Limb (tissue), 2 donors: ENCODE measurements around the gene MTRF1.
"Not testable (repeated sequence)": the region's sequence is repeated elsewhere in the genome, so short reads cannot be mapped to it uniquely, and the experiment has no call there.

Experiments
- DNase-seq, 2 donors: peaks; one replicate each; pipeline ENCODE4 v3.0.0-alpha.2; 2016; ENCODE audit errors: extremely low spot score in 2 of 2

Gene MTRF1

DNA sequence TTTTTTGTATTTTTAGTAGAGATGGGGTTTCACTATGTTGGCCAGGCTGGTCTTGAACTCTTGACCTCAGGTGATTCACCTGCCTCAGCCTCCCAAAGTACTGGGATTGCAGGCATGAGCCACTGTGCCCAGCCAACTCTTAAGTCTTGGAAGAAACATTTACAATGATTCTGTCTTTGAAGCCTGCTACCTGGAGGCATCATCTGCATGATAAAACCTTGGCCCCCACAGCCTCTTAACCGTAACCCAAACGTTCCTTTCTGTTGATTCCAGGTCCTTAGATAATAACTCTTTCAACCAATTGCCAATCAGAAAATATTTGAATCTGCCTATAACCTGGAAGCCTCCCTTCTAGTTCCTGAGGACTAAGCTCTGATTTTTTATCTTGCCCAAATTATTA lies 15.8 kb upstream of the MTRF1 start:
- DNase-seq = not testable (repeated sequence)

DNA sequence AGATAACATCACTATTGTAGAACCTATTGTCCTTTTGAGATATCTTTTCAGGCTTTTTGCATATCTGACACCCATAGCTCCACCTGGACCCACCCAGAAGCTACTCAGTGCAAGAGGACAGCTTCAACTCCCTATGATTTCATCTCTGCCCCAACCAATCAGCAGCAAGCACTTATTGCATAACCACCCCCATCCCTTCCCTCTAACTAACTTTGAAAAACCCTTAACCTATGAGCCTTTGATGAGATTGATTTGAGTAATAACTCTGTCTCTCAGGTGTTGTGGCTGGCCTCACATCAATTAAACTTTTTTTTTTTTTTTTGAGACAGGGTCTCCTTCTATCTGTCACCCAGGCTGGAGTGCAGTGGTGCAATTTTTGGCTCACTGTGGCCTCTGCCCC lies 13.4 kb upstream of the MTRF1 start:
- no peak for DNase-seq

DNA sequence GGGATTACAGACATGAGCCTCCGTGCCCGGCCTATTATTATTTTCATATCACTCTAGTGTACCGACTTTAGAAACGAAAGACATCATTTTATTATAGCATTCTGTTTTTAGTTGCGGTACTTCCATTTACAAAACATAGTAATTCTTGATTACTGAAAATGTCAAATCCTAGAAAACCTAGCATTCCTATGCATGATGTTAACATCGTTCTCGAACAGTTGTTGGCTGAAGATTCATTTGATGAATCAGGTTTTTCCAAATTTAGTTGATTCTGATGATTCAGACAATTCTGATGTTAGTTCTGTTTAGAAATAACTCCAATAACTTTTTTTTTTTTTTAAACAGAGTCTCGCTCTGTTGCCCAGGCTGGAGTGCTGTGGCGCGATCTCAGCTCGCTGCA lies 11.5 kb upstream of the MTRF1 start:
- DNase-seq = no peak

DNA sequence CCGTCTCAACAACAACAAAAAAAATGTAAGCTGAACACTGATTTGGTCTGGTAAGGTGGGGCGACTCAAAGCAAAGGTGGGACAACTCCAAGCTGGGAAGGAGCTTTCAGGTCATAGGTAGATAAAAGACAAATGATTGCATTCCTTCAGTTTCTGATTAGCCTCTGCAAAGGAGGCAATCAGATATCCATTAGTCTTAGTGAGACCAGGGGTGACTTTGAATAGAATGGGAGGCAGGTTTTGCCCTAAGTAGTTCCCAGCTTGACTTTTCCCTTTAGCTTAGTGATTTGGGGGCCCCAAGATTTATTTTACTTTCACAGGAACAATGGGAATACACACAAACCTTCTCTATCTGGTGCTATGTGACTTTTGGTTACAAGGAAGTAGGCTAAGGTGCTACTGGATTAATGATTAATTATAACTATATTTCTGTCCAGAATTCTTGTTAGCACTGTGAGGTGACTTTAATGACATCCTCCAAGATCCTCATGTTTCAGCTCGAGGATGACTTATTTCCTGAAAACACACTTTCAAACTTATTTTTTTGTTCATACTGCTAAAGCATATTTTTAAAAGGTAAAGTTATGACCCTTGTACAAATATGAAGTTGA lies 10.6 kb upstream of the MTRF1 start:
- no peak for DNase-seq

DNA sequence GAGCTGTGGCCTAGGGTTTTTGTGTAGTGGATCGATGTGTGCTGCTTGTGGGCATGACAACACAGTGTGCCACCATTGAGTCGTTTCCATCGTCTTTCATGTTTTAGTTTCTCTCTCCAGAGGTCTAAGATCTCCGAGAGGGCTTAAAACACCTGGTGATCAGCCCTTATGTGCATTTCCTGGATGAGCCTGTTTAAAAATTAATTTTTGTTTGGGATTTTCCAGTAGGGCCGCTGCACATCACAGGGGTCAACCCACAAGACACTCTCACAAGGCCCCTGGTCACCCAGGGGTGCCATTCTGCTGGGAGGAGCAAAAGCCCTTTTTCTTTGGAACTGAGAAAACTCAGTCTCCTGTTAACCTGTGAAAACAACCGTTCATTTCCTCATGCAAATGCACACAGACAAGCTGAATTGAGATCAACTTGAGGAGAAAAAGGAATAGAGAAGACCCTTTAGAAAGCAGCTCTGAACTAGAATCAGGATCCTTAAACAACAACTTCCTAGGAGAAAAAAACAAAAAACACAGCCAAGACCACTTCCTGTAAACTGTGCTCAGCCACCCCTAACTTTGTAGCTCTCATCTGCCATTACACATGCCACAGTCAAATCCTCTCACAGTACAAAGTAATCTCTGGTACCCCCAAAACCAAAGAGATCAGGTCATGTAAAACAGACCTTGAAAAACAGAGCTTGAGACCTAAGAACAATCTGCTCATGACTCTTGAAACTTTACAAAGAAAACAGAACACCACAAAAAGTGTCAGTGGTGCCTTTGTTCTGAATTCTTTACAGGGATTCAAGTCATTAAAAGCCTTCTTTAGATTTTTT lies 8.3 kb upstream of the MTRF1 start:
- DNase-seq = no peak

DNA sequence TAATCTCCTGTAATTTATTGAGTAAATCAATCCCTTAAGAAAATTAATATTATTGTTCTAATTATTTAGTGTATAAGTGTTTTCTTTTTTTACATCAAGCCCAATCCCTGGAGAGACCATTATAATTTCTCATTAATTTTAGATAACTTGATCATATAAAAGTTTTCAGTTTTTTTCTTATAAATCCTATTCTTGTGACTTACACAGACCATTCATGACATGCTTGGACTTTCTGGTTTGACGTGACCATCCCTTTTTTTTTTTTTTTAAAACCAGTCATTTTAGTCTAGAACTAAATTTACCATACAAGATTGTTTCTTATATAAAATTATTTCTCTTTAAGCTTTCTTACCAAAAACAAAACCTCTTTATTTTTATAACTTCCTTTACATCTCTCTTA lies 5.4 kb upstream of the MTRF1 start:
- DNase-seq = no peak

DNA sequence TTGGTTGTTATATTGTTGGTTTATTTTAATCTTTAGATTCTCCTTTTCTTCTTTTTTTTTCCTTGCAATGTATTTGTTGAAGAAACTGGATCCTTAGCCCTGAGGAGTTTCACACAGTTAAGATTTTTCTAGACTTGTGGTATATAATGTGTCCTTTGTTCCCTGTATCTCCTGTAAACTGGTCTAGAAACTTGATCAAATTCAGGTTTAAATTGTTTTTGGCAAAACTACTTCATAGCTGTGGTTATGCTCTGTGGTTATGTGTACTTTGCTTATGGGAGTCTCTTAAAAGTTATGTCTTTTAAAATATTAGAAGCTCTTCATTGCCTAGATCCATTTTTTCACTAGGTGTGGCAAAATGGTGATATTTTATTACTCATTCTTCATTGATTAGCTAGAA lies 3.7 kb upstream of the MTRF1 start:
- DNase-seq = no peak

DNA sequence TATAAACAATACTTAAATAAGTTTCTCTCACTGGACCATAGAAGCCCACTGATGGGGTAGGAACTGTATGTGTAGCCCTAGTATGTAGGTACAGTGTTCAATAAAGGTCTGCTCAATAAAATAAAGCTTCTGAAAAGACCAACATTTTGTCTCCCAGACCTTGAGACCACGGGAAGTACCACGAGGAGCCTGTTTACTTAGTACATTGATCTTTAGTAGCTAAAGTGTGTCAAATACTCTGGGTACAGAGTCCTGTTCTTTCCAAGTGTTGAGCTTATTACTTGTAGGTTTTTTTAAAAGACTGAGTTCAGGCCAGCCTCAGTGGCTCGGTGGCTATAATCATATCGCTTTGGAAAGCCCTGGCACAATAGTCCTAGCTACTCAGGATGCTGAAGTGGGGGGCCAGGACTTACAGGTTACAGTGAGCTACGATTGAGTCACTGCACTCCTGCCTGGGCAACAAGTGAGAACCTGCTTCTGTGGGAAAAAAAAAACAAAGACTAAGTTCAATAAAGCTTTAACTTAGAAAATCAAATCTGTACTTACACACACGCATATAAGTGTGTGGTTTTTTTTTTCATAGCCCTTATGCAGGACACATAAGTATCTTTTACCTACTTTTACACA lies 3.4 kb downstream of the MTRF1 start:
- DNase-seq = no peak

DNA sequence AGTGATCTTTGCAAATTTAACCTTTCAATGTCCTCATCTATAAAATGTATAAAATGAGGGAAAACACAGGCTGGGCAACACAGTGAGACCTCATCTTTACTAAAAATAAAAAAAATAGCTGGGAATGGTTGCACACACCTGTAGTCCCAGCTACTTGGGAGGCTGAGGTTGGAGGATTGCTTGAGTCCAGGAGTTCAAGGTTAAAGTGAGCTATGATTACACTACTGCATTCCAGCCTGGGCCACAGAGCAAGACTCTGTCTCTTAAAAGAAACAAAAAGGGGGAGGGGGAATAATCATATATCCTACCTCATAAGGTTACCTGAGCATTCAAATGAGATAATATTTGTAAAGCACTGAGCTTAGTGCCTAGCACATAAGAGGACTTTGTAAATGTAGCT lies 5.8 kb downstream of the MTRF1 start:
- DNase-seq = no peak

DNA sequence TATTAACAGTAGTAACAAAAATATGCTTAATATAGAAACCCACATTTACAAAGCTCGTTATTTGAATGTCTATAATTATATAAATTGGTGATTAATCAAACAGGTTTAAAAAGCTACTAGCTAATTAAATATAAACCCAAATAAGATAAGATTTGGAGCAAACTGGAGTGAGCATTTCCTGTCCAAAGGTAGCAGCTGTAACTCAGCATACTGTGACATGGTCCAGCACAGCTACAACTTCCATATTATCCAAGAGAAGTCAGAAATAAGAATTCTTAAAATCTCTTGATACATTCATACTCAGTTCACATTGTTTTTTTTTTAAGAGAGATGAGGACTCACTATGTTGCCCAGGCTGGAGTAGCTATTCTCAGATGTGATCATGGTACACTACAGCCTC lies 8.5 kb downstream of the MTRF1 start:
- no peak for DNase-seq

DNA sequence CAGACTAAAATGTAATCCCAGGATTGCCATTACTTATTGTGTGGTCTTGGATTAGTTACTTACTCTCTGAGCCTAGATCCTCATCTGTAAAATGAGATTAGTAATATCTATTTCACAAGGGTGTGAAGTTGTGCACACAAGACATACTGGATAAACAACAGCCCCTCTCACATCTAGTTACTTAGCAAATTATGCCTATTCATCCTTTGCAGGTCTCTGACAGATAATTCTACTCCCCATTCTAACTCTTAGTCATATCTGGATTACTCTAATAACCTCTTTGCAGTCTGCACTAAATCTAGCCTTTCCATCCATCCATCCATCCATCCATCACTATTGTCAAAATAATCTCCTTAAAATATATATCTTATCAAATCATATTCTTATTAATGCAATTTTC lies 12.4 kb downstream of the MTRF1 start:
- no peak for DNase-seq

DNA sequence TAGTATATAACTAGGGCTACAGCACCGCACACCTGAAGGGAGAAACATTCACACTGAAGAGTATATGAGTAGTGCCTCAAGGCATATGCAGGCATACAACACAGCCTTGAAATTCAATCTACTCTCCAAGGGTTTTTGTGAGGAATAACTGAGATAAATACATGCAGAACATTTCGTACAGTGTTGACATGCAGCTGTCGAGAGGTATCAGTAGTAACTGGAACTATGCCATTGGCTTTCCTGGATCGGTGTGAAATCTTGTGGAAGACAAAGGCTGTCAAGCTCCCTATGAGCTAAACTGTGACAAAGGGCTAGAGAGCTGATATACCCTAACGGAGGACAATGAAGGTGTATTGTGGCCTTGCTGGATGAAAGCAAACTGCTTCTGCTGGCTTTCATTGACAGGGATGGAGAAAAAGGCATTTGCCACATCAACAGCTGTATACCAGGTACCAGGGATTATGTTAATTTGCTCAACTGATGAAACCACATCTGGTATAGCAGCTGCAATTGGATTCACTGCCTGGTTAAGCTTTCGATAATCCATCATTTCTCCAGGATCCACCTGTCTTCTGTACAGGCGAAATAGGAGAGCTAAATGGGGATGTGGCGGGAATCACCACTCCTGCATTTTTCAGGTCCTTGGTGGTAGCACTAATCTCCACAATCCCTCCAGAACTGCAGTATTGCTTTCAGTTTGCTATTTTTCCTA lies 16.3 kb downstream of the MTRF1 start:
- DNase-seq = peak in 1 of 2 donors; percentile 19

DNA sequence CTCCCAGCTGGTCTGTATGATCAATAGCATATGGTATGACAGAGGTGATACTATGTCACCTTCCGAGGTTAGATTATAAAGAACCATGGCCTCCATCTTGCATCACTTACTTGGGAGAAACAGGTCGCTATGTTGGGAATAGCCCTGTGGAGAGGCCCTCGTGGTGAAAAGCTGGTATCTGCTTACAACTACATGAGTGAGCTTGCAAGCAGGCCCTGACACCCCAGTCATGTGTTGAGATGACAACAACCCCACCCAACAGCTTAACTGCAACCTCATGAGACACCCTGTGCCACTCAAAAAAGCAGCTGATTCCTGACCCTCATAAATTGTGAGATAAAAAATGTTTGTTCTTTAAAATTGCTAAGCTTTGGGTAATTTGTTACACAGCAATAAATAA lies 18.8 kb downstream of the MTRF1 start:
- DNase-seq = no peak

DNA sequence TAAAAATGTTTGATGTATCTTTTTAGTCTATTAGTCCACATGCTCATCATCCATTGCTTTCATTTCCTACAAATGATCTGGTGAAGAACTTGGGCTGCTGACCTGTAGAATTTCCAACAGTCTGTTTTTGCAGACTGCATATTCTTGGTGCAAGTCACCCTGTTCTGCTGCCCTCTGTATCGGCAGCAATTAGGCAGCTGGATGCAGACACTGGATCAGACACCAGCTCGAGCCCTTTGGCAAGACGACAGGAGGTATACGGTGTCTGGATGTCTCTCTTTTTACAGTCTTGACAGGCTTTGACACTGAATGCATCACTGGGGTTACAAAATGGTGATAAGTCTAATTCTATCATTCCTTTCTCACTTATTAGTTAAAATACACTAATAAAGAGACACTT lies 21.8 kb downstream of the MTRF1 start:
- no peak for DNase-seq

DNA sequence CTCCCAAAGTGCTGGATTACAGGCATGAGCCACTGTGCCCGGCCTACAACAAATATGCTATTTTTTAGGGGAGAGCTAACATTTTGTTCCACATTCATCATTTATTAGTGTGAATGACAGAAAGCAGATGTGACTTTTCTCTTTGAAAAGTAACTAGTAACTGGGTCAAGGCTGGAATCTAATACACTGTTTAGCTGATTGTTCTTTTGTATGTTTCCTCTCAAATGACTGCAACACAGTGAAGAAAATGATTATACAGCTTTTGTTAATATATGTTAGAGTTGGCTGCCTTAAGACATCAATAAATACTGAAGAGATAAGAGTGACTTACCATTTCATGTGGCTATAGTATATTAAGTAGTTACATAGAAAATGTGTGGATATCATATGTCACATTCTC lies 27.0 kb downstream of the MTRF1 start:
- no peak for DNase-seq

DNA sequence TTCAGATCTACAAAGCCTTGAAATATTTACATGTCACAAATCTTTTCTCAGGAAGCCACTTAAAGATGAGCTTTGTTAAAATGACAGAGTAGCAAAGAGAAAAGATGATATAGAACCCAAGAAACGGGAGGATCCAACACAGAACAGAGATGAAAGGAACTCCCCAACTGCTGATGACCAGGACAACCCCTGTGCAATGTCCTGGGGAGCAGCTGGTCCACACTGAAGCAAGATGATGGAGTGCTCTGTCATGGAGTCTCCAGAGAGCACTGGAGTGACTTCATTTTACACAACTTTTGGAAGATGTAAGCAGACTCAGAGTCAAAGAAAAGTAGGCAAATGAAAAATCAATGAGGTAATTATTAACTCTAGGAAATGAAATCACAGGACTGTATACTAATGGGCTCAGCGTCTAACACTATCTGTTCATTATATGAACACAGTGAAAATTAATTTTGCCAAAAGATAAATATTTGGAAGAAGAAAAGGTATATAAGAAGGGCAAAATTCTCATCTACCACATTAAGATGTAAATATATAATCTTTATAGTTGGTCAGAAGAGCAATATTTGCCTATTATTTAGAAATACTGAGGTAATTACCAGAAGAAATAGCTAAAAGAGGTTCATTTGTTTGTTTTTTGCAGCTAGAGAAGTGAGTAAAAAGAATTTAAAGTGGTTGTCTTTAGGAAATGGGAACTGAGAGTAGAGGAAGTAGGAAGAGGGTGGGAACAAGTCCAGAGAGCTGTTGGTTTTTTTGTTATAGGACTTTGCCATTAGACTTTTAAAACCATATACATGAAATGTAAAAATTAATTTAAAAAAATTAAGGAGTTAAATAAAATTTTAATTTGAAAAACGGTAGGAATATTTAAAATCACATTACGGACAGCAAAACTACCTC lies 30.5 kb downstream of the MTRF1 start:
- no peak for DNase-seq

DNA sequence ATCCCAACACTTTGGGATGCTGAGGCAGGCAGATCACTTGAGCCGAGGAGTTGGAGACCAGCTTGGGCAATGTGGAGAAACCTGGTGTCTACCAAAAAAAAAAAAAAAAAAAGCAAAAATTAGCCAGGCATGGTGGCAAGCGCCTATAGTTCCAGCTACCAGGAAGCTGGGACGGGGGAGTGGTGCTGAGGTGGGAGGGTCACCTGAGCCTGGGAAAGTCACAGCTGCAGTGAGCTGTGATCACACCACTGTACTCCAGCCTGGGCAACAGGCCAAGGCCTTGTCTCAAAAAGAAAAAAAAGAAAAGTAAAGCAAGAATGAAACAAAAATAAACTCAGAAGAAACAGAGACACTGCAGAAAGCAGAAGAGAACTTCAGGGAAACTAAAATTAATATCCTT lies 31.6 kb downstream of the MTRF1 start:
- no peak for DNase-seq

DNA sequence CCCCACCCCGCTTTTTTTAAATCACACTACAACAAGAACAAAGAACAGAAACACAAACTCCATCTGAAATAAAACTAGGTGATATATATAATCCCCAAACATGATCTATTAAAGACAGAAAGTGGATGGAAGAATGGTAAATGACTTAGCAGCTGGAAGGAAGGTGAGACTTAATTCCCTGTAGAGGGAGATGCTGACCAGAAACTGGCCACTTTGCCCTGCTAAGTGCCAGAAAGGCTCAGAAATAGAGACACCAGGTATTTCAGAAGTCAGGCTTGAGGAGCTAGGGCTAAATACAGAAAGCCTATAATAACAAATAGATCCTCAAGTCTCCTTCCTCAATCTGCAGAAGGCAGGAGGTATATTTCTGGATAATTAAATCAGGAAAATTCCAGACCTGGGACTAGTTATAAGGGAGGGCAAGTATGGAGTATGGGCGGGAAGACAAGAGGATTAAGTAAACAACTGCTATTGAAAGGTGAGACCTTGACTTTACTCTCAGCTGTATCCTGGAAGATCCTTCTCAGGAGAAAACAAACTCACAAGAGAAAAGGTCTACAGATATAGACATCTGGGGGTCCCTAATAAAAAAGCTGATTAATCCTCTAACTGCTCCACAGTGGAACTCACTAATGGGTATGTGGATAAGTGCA lies 32.2 kb downstream of the MTRF1 start:
- no peak for DNase-seq

DNA sequence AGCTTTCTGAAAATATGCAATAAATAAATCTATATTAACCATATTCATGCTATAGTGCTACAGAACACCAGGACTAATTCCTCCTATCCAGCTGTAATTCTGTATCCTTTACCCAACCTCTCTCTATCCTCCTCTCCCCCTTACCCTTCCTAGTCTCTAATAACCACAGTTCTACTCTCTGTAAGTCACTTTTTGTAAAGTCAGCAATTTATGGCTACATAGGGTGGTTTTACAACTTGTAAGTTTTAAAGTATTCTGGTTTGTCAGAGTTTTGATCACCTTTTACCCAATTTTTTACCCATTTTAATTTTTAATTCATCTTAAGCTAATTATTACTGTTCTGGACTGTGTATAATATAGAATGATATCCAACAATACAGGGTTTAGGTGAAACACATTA lies 34.0 kb downstream of the MTRF1 start:
- no peak for DNase-seq
